Keratinocyte (primary cell): ENCODE results near the gene USHBP1.

Experiments used
- CTCF ChIP-seq, 3 experiments: IDR thresholded peaks in 1 of 3; conservative IDR thresholded peaks in 1 of 3; optimal IDR thresholded peaks in 1 of 3; 2 replicates in 2 of 3; 3 replicates in 1 of 3; pipeline versions ENCODE3 to v1.5.1; 2011; ENCODE audit warnings: low read length in 3 of 3, mild to moderate bottlenecking in 3 of 3, moderate library complexity in 2 of 3, control low read depth in 1 of 3, inconsistent platforms in 1 of 3; ENCODE audit not compliant: insufficient read depth in 2 of 3; ENCODE audit errors: extremely low read depth in 1 of 3
- EZH2 ChIP-seq: IDR thresholded peaks from one replicate; pipeline ENCODE4 v1.6.1; 2012; ENCODE audit warnings: inconsistent platforms, mild to moderate bottlenecking, low read length, moderate library complexity

- no peak for TF ChIP-seq CTCF (optimal IDR thresholded peaks at IDR 0.05 in 1 of 3, IDR thresholded peaks at IDR 0.05 in 1 of 3, conservative IDR thresholded peaks at IDR 0.05 in 1 of 3; ENCODE audit: extremely low read depth in 1 of 3, insufficient read depth in 2 of 3, low read length in 3 of 3)
- TF ChIP-seq EZH2, result no peak
Measured at GRCh38 chr19:17235971-17236777, 28.4 kb downstream of the USHBP1 start.
